Tibial artery (tissue), 4 donors: Measurements from ENCODE around the gene CROCC2.

Experiments
- DNase-seq, 2 donors: peaks; one replicate each; pipeline ENCODE4 v3.0.0-alpha.2; 2019
- H3K27ac ChIP-seq, 2 donors: fragments of 200-600 bp; sonication (generic) in 1 of 2; 1 replicate in 1 of 2; 2 replicates in 1 of 2; pipeline ENCODE4 v1.5.1; 2018 to 2019; ENCODE audit warnings: mild to moderate bottlenecking in 1 of 2
- H3K27me3 ChIP-seq, 2 donors: fragments of 200-600 bp; sonication (generic) in 1 of 2; one replicate each; pipeline versions ENCODE4 v1.5.1 to v1.6.0; 2016 to 2019
- H3K36me3 ChIP-seq, 3 donors: fragments of 200-600 bp; sonication (generic) in 2 of 3; one replicate each; pipeline ENCODE4 v1.5.1; 2016 to 2019; ENCODE audit warnings: mild to moderate bottlenecking in 2 of 3
- H3K4me1 ChIP-seq, 4 donors: fragments of 200-600 bp; sonication (generic) in 2 of 4; 1 replicate in 3 of 4; 2 replicates in 1 of 4; pipeline ENCODE4 v1.5.1; 2016 to 2019
- H3K4me3 ChIP-seq, 2 donors: fragments of 200-600 bp; sonication (generic) in 1 of 2; 1 replicate in 1 of 2; 2 replicates in 1 of 2; pipeline ENCODE4 v1.5.1; 2018 to 2019; ENCODE audit warnings: mild to moderate bottlenecking in 2 of 2
- H3K9me3 ChIP-seq, 3 donors: fragments of 200-600 bp; sonication (generic) in 1 of 3; one replicate each; pipeline ENCODE4 v1.5.1; 2016 to 2019
- CTCF ChIP-seq, 2 experiments: fragments of 200-600 bp in 1 of 2; fragments of 450-650 bp in 1 of 2; IDR thresholded peaks; one replicate each; pipeline ENCODE4 v1.5.1; 2017 to 2019; ENCODE audit warnings: antibody characterized with exemption in 2 of 2, mild to moderate bottlenecking in 1 of 2, moderate library complexity in 1 of 2
- intact Hi-C: fragments of 100-400 bp; cut with DNase I; formaldehyde crosslinking; loops from one replicate; pipeline ENCODE4 v1.15.0; 2023; ENCODE audit warnings: low total_unique reads

The CROCC2 gene

GRCh38 chr2:240953426-240954410, 47.6 kb downstream of the CROCC2 start:
- Histone ChIP-seq H3K27ac (no peak overlapping the region), H3K4me1 (peaks cover 0 to 7% (median 3%) of the 10 kb centered on the region in 4 donors), H3K9me3 (no peaks in the 10 kb centered on the region), H3K4me3 (no peak overlapping the region), H3K36me3 (no peaks in the 10 kb centered on the region), H3K27me3 (peaks cover 0 to 67% of the 10 kb centered on the region in 2 donors)
- DNase-seq = peak; percentile 11 to 12
- TF ChIP-seq CTCF (IDR thresholded peaks at IDR 0.05) = no peak
- intact Hi-C loops = no loop called here

- Histone ChIP-seq H3K9me3 (no peaks in the 10 kb centered on the region), H3K27me3 (peaks cover 0 to 68% of the 10 kb centered on the region in 2 donors), H3K4me3 (no peak overlapping the region), H3K36me3 (no peaks in the 10 kb centered on the region), H3K4me1 (peaks cover 0 to 7% (median 3%) of the 10 kb centered on the region in 4 donors), H3K27ac (no peak overlapping the region)
- no peak for DNase-seq
- intact Hi-C loops = no loop called here
- no peak for TF ChIP-seq CTCF (IDR thresholded peaks at IDR 0.05)
Observed at GRCh38 chr2:240954436-240955305, 48.5 kb downstream of the CROCC2 start.

- H3K27ac ChIP-seq = no peak overlapping the region
- TF ChIP-seq CTCF (IDR thresholded peaks at IDR 0.05) = no peak
- intact Hi-C loops = no loop called here
Observed at GRCh38 chr2:240955306-240956170, 49.4 kb downstream of the CROCC2 start.

GRCh38 chr2:240956171-240956934, 50.2 kb downstream of the CROCC2 start:
- H3K9me3 ChIP-seq = no peaks in the 10 kb centered on the region
- DNase-seq = peak in 1 of 2 donors; percentile 12
- no peak for TF ChIP-seq CTCF (IDR thresholded peaks at IDR 0.05)
- peaks cover 0 to 7% (median 3%) of the 10 kb centered on the region in 4 donors for H3K4me1 ChIP-seq
- peaks cover 0 to 74% of the 10 kb centered on the region in 2 donors for H3K27me3 ChIP-seq
- H3K27ac ChIP-seq = no peak overlapping the region
- intact Hi-C loops = no loop called here
- no peaks in the 10 kb centered on the region for H3K36me3 ChIP-seq
- no peak overlapping the region for H3K4me3 ChIP-seq

More at GRCh38 chr2:240955306-240956170, 49.4 kb downstream of the CROCC2 start:
- Histone ChIP-seq H3K9me3 (no peaks in the 10 kb centered on the region), H3K27me3 (peaks cover 0 to 71% of the 10 kb centered on the region in 2 donors), H3K4me1 (peaks cover 0 to 7% (median 3%) of the 10 kb centered on the region in 4 donors), H3K36me3 (no peaks in the 10 kb centered on the region), H3K4me3 (no peak overlapping the region)
- DNase-seq = peak in 1 of 2 donors; percentile 16
